GM12801 (cell line): Measurements from ENCODE around the gene CHD5.

Experiments used
- TF ChIP-seq, protein P1 (sequence below): IDR thresholded peaks from one replicate; pipeline ENCODE4 v1.5.1; 2011; ENCODE audit warnings: control low read depth; ENCODE audit not compliant: insufficient read length; ENCODE audit errors: extremely low read depth

Gene CHD5

DNA sequence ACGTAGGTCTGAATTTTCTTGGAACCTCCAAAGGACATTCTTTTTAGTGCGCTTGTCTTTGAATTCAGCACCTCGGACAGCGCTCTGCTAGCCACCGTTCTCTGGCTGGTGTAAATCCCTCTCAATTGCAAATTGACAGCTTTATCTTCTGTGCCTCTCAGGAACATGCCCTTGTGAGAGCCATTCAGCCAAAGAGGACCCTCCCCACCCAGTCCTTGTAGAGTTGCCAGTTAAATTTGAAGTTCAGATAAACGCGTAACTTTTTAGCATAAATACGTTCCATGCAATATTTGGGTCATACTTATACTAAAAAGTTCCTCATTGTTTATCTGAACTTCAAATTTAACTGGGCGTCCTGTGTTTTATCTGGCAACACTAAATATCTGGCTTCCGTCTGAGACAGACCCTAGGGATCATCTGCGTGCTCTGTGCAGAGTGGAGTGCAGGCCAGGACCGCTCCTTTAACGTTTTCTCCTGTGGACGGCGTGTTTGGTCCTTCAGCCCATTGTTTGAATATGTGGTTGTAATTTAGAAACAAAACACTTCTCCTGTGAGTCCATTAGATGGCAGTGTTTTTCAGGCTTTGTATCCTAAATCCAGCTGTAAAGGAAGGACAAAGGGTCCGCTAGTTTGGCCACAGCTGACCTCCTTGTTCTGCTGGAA lies 127.4 kb downstream of the CHD5 start:
- TF ChIP-seq, protein P1, sequence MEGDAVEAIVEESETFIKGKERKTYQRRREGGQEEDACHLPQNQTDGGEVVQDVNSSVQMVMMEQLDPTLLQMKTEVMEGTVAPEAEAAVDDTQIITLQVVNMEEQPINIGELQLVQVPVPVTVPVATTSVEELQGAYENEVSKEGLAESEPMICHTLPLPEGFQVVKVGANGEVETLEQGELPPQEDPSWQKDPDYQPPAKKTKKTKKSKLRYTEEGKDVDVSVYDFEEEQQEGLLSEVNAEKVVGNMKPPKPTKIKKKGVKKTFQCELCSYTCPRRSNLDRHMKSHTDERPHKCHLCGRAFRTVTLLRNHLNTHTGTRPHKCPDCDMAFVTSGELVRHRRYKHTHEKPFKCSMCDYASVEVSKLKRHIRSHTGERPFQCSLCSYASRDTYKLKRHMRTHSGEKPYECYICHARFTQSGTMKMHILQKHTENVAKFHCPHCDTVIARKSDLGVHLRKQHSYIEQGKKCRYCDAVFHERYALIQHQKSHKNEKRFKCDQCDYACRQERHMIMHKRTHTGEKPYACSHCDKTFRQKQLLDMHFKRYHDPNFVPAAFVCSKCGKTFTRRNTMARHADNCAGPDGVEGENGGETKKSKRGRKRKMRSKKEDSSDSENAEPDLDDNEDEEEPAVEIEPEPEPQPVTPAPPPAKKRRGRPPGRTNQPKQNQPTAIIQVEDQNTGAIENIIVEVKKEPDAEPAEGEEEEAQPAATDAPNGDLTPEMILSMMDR: no peak
